Stimulated activated effector memory CD8-positive, alpha-beta T cell treated with anti-CD3 and anti-CD28 coated beads, Interleukin-12 subunit alpha, Interleukin-12 subunit beta, amount 100 ng/mL, for 72 hours (primary cell): ENCODE data around the gene EEFSEC.
A peak's percentile ranks its signal among the peaks of the same experiment; 100 is the strongest.

Experiments used
- ATAC-seq: fragments of 150-1000 bp; cut with Tn5 transposase; 2 replicates; pipeline ENCODE4 v1.10.0; 2021
- DNase-seq, 2 donors: peaks; one replicate each; pipeline ENCODE4 v3.0.0; 2021 to 2022; ENCODE audit warnings: low spot score in 2 of 2
- H3K27ac Mint-ChIP-seq: one replicate; pipeline ENCODE4 v1.8.0; 2022; ENCODE audit warnings: mild to moderate bottlenecking, mixed read lengths
- H3K36me3 Mint-ChIP-seq: one replicate; pipeline ENCODE4 v1.8.0; 2022; ENCODE audit warnings: mild to moderate bottlenecking, mixed read lengths
- H3K4me1 Mint-ChIP-seq: one replicate; pipeline ENCODE4 v1.8.0; 2022; ENCODE audit warnings: mixed read lengths
- H3K4me3 Mint-ChIP-seq: one replicate; pipeline ENCODE4 v1.8.0; 2022; ENCODE audit warnings: mild to moderate bottlenecking, mixed read lengths
- H3K9me3 Mint-ChIP-seq: one replicate; pipeline ENCODE4 v1.8.0; 2022; ENCODE audit warnings: mixed read lengths

Gene EEFSEC

DNA sequence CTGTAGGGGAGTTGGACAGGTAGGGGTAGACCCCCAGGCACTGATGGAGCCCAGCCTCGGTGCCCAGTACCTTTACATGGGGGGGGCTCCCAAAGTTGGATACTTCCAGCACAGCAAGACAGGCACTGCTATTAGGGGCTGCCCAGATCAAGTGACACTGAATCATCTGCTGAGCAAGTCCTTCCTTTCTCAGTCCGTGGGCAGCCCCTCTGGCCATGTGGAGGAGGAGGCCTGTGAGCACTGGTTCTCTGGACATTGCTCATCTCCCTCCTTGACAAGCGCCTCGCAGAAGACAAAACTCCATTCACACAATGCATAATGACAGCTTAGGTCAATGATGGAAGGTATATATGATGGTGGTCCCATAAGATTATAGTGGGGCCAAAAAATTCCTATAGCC is 35.7 kb downstream of the EEFSEC start:
- ATAC-seq (peak; percentile 50), DNase-seq (no peak)
- H3K36me3 Mint-ChIP-seq, result no peaks in the 10 kb centered on the region
- H3K4me1 Mint-ChIP-seq, result peaks cover 28% of the 10 kb centered on the region
- H3K4me3 Mint-ChIP-seq, result no peak overlapping the region
- H3K27ac Mint-ChIP-seq, result no peak overlapping the region
- H3K9me3 Mint-ChIP-seq, result no peaks in the 10 kb centered on the region

DNA sequence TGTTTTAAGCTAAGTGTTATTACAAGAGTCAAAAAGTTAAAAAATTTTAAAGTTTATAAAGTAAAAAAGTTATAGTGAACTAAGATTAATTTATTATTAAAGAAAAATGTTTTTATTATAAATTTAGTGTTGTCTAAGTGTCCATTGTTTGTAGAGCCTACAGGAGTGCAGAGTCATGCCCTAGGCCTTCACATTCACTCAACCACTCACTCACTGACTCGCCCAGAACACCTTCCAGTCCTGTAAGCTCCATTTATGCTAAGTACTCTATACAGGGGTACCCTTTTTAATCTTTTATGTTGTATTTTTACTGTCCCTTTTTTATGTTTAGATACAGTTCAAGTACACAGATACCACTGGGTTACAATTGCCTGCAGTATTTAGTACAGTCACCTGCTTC is 37.2 kb downstream of the EEFSEC start:
- Mint-ChIP-seq H3K9me3 (no peaks in the 10 kb centered on the region), H3K4me3 (no peak overlapping the region), H3K36me3 (no peaks in the 10 kb centered on the region), H3K4me1 (peaks cover 28% of the 10 kb centered on the region), H3K27ac (no peak overlapping the region)
- DNase-seq, result no peak
- no peak for ATAC-seq

DNA sequence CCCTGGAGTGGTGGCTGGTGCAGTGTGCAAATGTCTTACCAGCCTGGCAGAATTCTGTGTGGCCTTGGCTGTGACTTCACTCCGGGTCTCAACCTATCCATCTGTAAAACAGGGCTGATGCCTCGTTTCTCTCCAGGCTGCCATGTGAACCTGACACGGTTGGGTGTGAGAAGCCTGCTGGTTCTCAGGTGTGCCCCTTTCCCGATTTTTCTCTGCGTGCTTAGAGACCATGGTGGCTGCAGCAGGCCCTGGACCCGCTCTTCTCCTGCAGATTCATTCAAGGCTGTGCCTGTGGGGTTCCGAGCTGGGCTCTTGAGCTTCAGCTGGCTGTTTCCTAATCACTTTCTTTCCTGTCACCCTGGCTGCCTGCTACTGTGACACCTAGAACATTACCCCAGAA is 38.9 kb downstream of the EEFSEC start:
- no peak overlapping the region for H3K4me3 Mint-ChIP-seq
- ATAC-seq, result no peak
- H3K27ac Mint-ChIP-seq, result no peak overlapping the region

DNA sequence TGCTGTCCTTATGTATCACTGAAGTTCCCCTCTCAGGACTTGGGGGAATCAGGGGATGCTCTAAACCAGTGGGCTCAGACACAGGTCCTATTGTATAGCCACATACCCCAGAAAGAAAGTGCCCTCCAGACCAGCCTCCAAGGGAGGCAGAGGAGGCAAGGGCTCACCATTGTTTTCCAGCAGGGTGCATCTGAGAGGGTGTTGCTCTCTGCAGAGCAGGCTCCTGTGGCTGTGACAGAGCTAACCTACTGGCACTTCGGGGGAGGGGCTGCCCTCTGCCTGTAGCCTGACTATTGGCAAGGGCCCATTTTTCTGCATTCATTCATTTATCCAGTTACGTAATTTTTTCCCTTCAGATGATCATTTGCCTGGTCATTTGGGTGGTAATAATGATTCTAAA is 39.9 kb downstream of the EEFSEC start:
- no peak overlapping the region for H3K27ac Mint-ChIP-seq
- H3K4me3 Mint-ChIP-seq, result no peak overlapping the region
- no peak for DNase-seq
- H3K9me3 Mint-ChIP-seq, result no peaks in the 10 kb centered on the region
- peaks cover 22% of the 10 kb centered on the region for H3K4me1 Mint-ChIP-seq
- no peaks in the 10 kb centered on the region for H3K36me3 Mint-ChIP-seq
- no peak for ATAC-seq

More for the DNA sequence above, 38.9 kb downstream of the EEFSEC start:
- DNase-seq, result no peak
- Mint-ChIP-seq H3K36me3 (no peaks in the 10 kb centered on the region), H3K9me3 (no peaks in the 10 kb centered on the region), H3K4me1 (peaks cover 28% of the 10 kb centered on the region)

DNA sequence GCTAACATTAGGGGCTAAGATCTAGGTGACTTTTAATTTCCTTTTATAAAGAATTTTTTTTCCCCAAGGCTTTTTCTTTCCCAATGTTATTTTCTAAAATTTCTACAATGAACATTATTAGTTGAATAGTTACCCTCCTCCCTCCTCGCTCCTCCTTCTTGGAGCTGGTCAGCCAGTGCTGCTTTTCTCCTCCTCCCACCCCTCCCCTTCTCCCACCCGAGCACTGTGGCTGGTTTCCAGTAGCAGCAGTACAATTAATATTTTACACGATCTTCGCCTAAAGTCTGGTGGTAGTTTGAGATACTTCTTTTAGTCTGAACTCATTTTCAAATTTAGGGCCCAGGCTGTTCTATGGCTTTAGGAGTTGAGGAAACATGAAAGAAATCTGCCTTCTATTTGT is 41.6 kb downstream of the EEFSEC start:
- Mint-ChIP-seq H3K27ac (no peak overlapping the region), H3K9me3 (no peaks in the 10 kb centered on the region), H3K36me3 (no peaks in the 10 kb centered on the region), H3K4me1 (peaks cover 13% of the 10 kb centered on the region), H3K4me3 (no peak overlapping the region)
- no peak for DNase-seq
- no peak for ATAC-seq

DNA sequence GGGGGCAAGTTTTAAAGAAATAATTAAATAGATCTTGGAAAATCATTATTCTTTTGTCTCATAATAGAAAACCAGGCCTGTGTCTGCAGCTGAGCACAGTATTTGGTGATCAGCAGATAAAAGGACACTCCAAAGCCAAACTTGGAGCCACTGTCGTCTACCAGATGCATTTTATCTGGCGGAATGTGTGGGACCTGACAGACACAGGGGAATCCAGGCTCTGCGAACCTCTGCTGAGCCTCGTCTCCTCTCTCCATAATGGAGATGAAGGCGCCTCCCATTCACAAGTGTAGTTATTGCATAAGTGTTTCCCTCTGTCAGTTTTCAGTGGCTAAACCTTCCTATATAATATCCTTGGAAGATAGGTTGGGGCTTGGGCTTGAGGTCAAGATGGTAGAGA is 42.1 kb downstream of the EEFSEC start:
- Mint-ChIP-seq H3K9me3 (no peaks in the 10 kb centered on the region), H3K27ac (peak overlapping the region; percentile 69), H3K4me1 (peaks cover 11% of the 10 kb centered on the region), H3K36me3 (no peaks in the 10 kb centered on the region), H3K4me3 (no peak overlapping the region)
- ATAC-seq (no peak), DNase-seq (no peak)

DNA sequence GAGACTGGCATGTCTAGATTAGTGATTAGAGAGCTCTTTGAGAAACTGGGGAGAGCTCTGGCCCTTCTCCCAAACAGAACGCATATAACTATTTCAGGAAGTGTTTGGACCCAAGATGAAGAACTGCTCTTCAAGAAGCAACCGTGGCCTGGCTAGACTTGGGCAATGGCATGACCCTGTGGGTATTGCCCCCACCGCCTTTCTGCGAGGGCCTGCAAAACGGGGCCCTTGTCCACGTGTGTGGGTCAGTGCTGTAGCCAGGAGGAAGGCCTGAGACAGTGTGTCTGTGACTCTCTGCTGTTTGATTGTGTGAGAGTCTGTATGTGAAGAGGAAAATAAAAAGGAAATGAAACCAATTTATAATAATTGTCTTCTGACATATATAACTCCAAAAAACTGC is 42.5 kb downstream of the EEFSEC start:
- ATAC-seq (no peak), DNase-seq (no peak)
- Mint-ChIP-seq H3K4me3 (no peak overlapping the region), H3K27ac (peak overlapping the region; percentile 69), H3K4me1 (peaks cover 11% of the 10 kb centered on the region), H3K9me3 (no peaks in the 10 kb centered on the region), H3K36me3 (no peaks in the 10 kb centered on the region)

DNA sequence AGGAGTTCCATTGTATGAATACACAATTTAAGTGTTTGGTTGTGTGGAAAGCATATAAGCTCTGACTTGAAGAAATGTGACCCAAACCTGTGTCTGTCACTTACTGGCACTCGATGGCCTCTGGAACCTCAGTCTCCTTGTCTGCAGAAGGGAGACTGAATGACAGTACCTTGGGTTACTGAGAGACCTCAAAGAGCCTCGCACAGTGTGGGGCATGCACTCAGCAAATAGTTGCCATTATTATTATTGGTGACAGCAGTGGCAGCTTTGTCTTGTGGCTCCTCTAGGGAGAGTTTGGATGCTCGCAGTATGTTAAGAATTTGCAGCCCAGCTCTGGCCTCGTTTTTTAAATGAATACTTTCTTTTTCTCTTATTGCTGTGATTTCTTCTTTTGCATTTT is 43.4 kb downstream of the EEFSEC start:
- Mint-ChIP-seq H3K9me3 (no peaks in the 10 kb centered on the region), H3K36me3 (no peaks in the 10 kb centered on the region), H3K4me3 (no peak overlapping the region), H3K27ac (no peak overlapping the region), H3K4me1 (peaks cover 11% of the 10 kb centered on the region)
- DNase-seq (no peak), ATAC-seq (no peak)

DNA sequence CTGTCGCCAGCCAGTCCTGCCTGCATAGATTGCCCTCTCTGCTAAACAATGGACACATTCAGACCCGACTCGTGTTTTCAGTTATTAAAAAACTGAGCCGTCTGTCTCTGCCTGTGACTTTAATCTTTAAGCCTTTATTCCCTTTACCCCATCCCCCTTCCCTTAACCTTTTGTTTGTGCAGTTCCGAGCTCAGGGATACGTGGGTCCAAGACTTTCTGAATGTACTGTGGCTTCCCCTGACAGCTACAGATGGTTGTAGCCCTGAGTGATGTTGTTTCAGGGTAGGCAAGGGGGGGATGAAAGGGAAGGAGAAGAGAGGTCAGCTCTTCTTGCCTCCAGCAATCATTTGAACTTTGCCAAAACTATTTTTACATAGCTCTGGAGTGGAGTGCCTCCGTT is 44.6 kb downstream of the EEFSEC start:
- H3K36me3 Mint-ChIP-seq, result no peaks in the 10 kb centered on the region
- DNase-seq (no peak), ATAC-seq (no peak)
- no peak overlapping the region for H3K27ac Mint-ChIP-seq
- H3K9me3 Mint-ChIP-seq, result no peaks in the 10 kb centered on the region
- H3K4me1 Mint-ChIP-seq, result peaks cover 9% of the 10 kb centered on the region
- no peak overlapping the region for H3K4me3 Mint-ChIP-seq

DNA sequence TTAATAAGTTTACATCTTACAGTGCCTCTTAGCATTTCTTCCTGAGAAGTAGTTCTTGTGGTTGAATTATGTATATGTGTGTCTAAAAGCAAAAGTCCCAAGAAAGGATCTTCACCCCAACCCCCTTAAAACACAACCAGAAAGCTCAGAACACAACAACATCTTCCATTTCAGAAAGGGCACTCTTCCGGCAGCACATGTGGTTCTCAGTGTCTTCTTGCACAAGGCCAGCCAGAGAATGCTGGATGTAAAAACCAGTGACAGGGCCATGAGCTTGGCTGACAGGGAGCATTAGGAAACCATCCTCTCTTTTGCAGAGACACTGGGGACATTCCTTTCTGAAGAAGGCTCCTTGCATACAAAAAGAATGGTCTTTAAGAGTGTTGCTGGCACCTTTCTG is 45.0 kb downstream of the EEFSEC start:
- Mint-ChIP-seq H3K27ac (no peak overlapping the region), H3K9me3 (no peaks in the 10 kb centered on the region), H3K4me3 (no peak overlapping the region), H3K36me3 (no peaks in the 10 kb centered on the region), H3K4me1 (peaks cover 10% of the 10 kb centered on the region)
- DNase-seq (no peak), ATAC-seq (no peak)

DNA sequence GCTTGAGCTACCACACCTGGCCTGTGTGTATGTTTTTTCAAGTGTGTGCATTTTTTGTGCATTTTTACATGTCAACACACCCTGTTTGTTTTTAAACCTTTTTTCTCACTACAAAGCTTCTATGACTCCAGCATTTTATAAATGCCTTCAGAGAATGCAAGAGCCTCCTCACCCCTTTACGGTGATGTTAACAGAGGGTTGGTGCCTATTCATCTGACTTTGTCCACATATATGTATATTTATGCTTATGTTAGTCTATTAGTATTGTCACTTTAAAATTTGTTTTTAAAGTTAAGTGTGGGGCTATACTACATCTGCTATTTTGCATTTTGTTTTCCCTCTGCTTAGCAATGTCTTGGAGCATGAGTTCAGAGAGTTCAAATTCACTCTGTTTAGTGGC is 45.8 kb downstream of the EEFSEC start:
- peaks cover 12% of the 10 kb centered on the region for H3K4me1 Mint-ChIP-seq

DNA sequence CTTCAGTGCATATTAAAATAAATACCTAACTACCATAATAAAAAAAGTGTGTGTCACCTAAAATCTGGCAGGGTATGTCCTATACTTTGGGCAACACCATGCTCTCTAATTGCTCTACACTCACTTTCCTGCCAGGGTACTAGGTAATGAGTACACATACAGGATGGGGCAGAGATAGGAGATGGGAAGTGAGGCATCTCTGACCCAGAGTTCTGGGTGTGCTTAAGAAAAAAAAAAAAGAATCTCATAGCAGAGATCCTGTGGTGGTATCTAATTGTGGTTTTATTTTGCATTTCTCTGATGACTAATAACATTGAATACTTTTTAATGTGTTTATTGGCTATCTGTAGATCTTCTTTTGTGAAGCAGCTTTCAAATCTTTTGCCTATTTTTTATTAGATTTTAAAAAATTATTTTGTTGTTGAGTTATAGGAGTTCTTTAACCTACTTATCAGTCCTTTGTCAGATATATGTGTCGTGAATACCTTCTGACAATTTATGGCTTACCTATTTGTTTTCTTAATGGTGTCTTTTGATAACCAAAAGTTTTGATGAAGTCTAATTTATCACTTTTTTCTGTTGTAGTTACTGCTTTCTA is 48.0 kb downstream of the EEFSEC start:
- ATAC-seq, result no peak
- peaks cover 12% of the 10 kb centered on the region for H3K4me1 Mint-ChIP-seq
- no peak overlapping the region for H3K27ac Mint-ChIP-seq
- H3K4me3 Mint-ChIP-seq, result no peak overlapping the region
- no peaks in the 10 kb centered on the region for H3K9me3 Mint-ChIP-seq
- no peaks in the 10 kb centered on the region for H3K36me3 Mint-ChIP-seq
- no peak for DNase-seq

More for the DNA sequence above, 45.8 kb downstream of the EEFSEC start:
- H3K9me3 Mint-ChIP-seq, result no peaks in the 10 kb centered on the region
- DNase-seq, result no peak
- no peaks in the 10 kb centered on the region for H3K36me3 Mint-ChIP-seq
- H3K4me3 Mint-ChIP-seq, result no peak overlapping the region
- no peak for ATAC-seq
- H3K27ac Mint-ChIP-seq, result no peak overlapping the region

DNA sequence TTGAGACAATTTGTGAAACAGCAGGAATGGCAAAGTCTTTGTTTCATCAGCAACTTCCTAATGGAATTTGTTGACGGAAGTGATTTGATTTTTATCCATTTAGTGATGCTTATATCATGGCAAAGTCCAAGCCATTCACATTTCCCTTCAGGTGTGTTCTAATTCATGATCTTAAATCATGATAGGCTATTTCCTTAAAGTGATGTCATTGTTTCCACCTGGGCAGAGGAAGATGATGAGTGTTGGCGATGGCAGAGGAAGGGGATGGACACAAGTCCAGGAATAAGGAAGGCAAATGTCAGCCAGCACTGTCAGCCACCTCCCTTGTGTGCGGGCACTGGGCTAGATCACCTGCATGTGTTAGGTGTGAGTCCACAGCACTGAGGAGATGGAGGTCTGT is 49.9 kb downstream of the EEFSEC start:
- H3K9me3 Mint-ChIP-seq, result no peaks in the 10 kb centered on the region
- no peak overlapping the region for H3K4me3 Mint-ChIP-seq
- H3K36me3 Mint-ChIP-seq, result no peaks in the 10 kb centered on the region
- no peak for DNase-seq
- H3K27ac Mint-ChIP-seq, result no peak overlapping the region
- peaks cover 10% of the 10 kb centered on the region for H3K4me1 Mint-ChIP-seq
- no peak for ATAC-seq

DNA sequence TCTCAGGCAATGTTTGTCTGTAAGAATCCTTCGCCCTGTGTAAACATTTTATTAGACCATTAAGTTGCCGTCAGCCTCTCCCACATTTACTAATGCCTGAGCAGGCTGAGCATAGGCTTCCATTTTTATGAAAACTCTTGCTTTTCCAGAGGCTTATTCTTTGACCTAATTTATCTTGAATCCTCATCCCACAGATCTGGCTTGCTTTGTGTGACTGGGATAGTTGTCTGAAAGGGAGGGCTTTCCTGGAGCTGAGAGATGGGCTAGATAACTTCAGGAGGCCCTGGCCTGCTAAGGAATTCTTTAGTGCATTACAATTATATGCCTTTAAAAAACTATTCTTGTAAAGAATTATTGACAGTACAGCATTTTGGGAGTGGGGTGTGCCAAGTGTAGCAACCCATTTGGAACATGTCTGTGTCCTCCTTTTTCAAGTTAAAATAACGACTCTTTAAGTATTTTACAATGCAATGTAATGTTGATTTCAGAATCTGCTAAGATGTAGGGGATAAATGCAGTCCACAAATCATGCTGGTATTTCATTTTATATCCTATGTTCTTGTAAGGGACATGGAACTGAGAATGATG is 52.4 kb downstream of the EEFSEC start:
- H3K9me3 Mint-ChIP-seq, result no peaks in the 10 kb centered on the region
- no peak overlapping the region for H3K4me3 Mint-ChIP-seq
- H3K36me3 Mint-ChIP-seq, result no peaks in the 10 kb centered on the region
- DNase-seq, result no peak
- peaks cover 21% of the 10 kb centered on the region for H3K4me1 Mint-ChIP-seq
- H3K27ac Mint-ChIP-seq, result peak overlapping the region; percentile 60
- no peak for ATAC-seq

DNA sequence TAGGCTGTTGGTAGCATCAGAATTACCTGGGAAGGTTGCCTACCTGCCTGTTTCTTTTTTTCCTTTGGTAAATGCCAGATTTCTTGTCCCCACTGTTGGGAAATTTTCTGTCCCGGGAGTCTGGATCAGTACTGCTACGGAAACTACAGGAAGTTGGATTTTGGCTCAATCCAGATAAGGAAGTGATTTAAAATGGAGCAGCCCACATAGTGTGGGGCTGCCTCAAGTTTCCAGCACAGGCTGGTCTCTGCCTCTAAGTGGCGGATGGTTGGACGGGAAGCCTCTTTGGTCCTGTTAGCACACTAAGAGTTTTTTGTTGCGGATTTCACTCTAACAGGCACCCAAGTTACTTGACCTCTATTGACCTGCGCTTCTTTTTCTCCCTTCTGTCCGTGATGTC is 54.7 kb downstream of the EEFSEC start:
- no peaks in the 10 kb centered on the region for H3K9me3 Mint-ChIP-seq
- peaks cover 21% of the 10 kb centered on the region for H3K4me1 Mint-ChIP-seq
- ATAC-seq (no peak), DNase-seq (no peak)
- no peak overlapping the region for H3K27ac Mint-ChIP-seq
- H3K4me3 Mint-ChIP-seq, result no peak overlapping the region
- no peaks in the 10 kb centered on the region for H3K36me3 Mint-ChIP-seq

DNA sequence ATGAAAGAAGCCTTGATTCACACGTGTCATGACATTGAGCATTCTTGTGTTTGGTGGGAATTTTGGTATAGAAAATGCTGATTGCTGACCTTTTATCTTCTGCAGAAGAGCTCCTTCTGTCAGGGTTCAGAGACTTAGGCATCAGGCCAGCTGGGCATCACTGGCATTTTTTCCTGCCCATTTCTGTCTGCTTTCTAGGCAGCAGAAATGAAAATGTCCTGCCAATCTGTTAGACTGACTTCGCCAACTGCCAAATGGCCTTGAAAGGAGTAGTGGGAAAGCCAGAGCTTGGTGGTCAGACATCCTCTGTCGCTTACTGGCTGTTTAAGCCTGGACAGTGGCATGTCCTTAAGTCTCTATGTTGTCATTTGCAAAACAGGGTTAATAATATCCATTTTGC is 57.4 kb downstream of the EEFSEC start:
- H3K9me3 Mint-ChIP-seq, result no peaks in the 10 kb centered on the region
- H3K27ac Mint-ChIP-seq, result no peak overlapping the region
- H3K36me3 Mint-ChIP-seq, result no peaks in the 10 kb centered on the region

DNA sequence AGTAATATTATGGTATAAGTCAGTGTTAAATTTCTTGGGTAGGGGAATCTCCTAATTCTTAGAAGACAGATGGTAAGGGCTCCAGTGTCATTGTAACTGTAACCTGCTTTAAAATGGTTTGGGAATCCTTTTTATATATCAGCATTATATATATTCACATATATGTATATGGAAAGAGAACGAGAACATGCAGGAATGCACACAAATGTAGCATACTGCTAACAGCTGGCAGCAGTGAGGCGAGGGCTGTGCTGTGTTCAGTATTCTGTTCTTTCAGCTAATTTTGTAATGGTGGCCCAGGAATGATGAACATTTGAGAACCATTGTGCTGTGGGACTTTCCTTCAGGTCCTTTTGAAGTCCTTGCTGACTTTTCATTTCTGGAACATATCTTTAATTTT is 60.8 kb downstream of the EEFSEC start:
- Mint-ChIP-seq H3K9me3 (no peaks in the 10 kb centered on the region), H3K4me3 (no peak overlapping the region), H3K4me1 (peaks cover 17% of the 10 kb centered on the region), H3K36me3 (no peaks in the 10 kb centered on the region), H3K27ac (no peak overlapping the region)
- ATAC-seq (no peak), DNase-seq (no peak)

More for the DNA sequence above, 57.4 kb downstream of the EEFSEC start:
- DNase-seq, result no peak
- ATAC-seq, result no peak
- Mint-ChIP-seq H3K4me1 (peaks cover 15% of the 10 kb centered on the region), H3K4me3 (no peak overlapping the region)
